ENCODE measurements around the gene HDGF.

HDGF gene

DNA sequence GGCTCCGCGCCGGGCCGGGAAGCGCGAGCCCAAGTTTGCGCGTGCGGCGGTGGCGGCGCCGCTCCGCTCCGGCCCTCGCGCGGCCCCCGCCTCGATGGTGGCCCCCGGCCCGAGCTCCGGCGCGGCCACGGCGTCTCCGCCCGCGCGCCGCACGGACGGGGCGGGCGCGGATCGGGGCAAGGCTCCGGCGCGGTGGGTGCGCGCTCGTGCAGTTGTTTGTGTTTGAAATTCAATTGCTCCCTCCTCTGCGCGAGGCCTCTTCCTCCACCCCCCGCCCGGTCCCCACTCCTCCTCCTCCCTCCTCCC is at the start of gene HDGF:
Gene HDGF (minus strand): TSS at position 225 of the 306 bp plus-strand sequence. CDS start 246 bp downstream, outside the sequence.
- TF ChIP-seq, protein P1, sequence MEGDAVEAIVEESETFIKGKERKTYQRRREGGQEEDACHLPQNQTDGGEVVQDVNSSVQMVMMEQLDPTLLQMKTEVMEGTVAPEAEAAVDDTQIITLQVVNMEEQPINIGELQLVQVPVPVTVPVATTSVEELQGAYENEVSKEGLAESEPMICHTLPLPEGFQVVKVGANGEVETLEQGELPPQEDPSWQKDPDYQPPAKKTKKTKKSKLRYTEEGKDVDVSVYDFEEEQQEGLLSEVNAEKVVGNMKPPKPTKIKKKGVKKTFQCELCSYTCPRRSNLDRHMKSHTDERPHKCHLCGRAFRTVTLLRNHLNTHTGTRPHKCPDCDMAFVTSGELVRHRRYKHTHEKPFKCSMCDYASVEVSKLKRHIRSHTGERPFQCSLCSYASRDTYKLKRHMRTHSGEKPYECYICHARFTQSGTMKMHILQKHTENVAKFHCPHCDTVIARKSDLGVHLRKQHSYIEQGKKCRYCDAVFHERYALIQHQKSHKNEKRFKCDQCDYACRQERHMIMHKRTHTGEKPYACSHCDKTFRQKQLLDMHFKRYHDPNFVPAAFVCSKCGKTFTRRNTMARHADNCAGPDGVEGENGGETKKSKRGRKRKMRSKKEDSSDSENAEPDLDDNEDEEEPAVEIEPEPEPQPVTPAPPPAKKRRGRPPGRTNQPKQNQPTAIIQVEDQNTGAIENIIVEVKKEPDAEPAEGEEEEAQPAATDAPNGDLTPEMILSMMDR (IDR thresholded peaks at IDR 0.05) = no peak

DNA sequence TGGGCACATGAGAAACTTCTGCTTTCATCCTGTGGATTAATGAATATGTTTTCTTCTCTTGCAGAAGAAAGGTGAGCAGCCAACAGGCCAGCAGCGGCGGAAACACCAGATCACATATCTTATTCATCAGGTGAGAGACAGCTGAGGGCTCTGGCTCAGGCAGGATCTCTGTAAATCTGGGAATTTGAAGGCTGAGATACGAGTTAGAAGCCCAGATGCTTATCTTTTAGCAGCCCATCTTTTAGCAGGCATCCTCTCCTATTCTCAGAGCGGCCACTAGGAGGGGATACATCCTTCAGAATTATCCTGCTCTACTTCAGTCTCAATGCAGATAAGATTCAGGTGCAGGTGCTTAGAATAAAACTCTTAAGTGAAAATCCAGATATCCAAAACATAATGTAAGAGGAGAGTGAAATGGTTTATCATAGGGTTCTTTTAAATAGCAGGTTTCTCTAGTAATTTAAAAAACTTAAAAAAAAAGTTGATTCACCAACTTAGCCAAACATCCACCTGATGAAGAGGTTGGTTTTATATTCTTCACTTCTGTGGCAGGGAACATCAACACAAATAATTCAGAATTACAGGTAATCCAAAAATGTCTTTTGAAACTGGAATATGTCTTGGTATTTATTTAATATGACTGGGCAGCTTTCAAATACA is 45.9 kb upstream of the HDGF start:
- Histone ChIP-seq H3K4me3 (ENCODE audit: low read depth in 1 of 2, low read length in 1 of 2) (no peak overlapping the region), H3K27me3 (no peaks in the 10 kb centered on the region), H3K9me3 (no peaks in the 10 kb centered on the region), H3K27ac (no peak overlapping the region), H3K36me3 (peaks cover 100% of the 10 kb centered on the region), H3K4me1 (ENCODE audit: control insufficient read depth in 1 of 2, insufficient read depth in 1 of 2, low read depth in 1 of 2, low read length in 1 of 2) (no peaks in the 10 kb centered on the region)
- TF ChIP-seq, protein P1 (IDR thresholded peaks at IDR 0.05) = no peak

More for the DNA sequence above, at the start of gene HDGF:
- Histone ChIP-seq H3K9me3 (no peaks in the 10 kb centered on the region), H3K27ac (peak within 1 kb of the TSS; percentile 90), H3K4me1 (ENCODE audit: control insufficient read depth in 1 of 2, insufficient read depth in 1 of 2, low read depth in 1 of 2, low read length in 1 of 2) (peaks cover 70 to 73% of the 10 kb centered on the region in 2 experiments), H3K4me3 (ENCODE audit: low read depth in 1 of 2, low read length in 1 of 2) (peak within 1 kb of the TSS; percentile 83 to 91), H3K36me3 (no peaks in the 10 kb centered on the region), H3K27me3 (no peaks in the 10 kb centered on the region)

DNA sequence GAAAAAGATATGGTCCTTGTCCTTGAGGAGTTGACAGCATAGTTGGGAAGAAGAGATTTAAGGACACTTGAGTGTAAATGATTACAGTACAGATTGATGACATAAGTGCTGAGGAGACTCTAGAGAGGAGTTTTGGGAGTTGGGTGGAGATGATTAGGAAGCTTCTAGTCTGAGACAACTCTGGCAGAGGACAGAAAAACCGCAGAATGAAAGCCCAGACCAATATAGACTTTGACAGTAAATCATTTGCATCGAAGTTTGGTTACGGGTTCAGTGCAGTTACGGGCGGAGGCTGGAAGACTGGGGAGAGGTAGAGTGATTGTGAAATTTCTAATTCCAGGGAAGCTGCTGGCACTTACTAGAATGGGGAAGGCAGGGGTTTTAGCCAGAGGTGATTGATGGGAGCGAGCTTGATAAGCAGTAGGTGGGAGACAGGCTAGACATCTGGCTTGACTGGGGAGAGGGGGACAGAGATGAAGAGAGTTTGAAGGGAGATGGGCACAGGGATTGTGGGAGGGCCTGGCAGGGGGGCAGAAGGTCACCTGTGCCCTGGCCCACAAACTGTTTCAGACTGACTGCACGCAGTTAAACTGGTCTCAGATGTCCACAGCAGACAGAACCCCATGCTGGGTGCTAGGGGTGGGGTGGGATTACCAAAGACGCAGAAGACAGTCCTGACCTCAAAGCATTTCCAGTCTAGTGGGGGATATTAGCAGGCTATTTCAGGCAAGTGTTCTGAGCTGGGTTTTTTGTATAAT is 45.0 kb upstream of the HDGF start:
- H3K4me1 ChIP-seq (ENCODE audit: control insufficient read depth in 1 of 2, insufficient read depth in 1 of 2, low read depth in 1 of 2, low read length in 1 of 2) = peaks cover 2 to 3% of the 10 kb centered on the region in 2 experiments
- no peaks in the 10 kb centered on the region for H3K27me3 ChIP-seq
- H3K9me3 ChIP-seq = no peaks in the 10 kb centered on the region
- no peak overlapping the region for H3K4me3 ChIP-seq (ENCODE audit: low read depth in 1 of 2, low read length in 1 of 2)
- peaks cover 98% of the 10 kb centered on the region for H3K36me3 ChIP-seq
- no peak overlapping the region for H3K27ac ChIP-seq
- TF ChIP-seq, protein P1 (IDR thresholded peaks at IDR 0.05) = no peak

DNA sequence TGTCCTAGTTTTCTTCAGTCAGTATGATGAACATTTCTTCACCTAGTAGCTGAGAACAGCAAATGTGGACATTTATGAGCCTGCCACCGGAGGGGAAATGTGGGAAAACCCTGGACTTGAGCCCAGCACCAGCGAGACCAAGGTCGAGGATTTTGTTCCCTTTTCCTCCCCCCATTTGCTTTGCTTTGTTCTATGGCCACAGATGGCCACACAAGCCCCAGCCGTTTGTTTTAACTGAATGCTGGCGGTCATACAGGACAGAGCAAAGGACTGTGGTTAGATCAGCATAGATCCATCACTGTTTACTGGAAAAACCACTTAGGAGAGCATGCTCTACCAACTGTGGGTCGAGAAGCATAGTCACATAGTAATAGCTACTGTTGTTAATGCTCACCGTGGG is 44.3 kb upstream of the HDGF start:
- Histone ChIP-seq H3K4me1 (ENCODE audit: control insufficient read depth in 1 of 2, insufficient read depth in 1 of 2, low read depth in 1 of 2, low read length in 1 of 2) (peaks cover 7% of the 10 kb centered on the region in 2 experiments), H3K4me3 (ENCODE audit: low read depth in 1 of 2, low read length in 1 of 2) (no peak overlapping the region), H3K36me3 (peaks cover 98% of the 10 kb centered on the region), H3K27me3 (no peaks in the 10 kb centered on the region), H3K9me3 (no peaks in the 10 kb centered on the region), H3K27ac (no peak overlapping the region)
- TF ChIP-seq, protein P1 (IDR thresholded peaks at IDR 0.05) = no peak

DNA sequence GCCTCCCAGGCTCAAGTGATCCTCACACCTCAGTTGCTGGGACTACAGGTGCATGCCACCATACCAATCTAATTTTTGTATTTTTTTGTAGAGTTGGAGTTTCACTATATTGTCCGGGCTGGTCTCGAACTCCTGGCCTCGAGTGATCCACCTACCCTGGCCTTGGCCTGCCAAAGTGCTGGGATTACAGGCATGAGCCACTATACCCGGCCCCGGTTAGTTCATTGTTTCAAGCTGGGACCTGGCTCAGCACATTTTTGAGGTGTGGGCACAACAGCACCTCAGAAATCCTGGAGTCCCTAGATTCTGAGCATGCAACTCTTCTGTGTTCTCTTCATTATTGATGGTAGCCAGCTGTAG is 43.9 kb upstream of the HDGF start:
- H3K36me3 ChIP-seq = peaks cover 97% of the 10 kb centered on the region
- H3K27me3 ChIP-seq = no peaks in the 10 kb centered on the region
- H3K4me1 ChIP-seq (ENCODE audit: control insufficient read depth in 1 of 2, insufficient read depth in 1 of 2, low read depth in 1 of 2, low read length in 1 of 2) = peaks cover 7% of the 10 kb centered on the region in 2 experiments
- H3K4me3 ChIP-seq (ENCODE audit: low read depth in 1 of 2, low read length in 1 of 2) = no peak overlapping the region
- no peak overlapping the region for H3K27ac ChIP-seq
- H3K9me3 ChIP-seq = no peaks in the 10 kb centered on the region
- TF ChIP-seq, protein P1 (IDR thresholded peaks at IDR 0.05) = no peak

Data from neutrophil (primary cell).